HCT116 (cell line): ENCODE measurements around the gene GDF10.

Experiments used
- CEBPB ChIP-seq: IDR thresholded peaks from 2 replicates; pipeline ENCODE4 v1.6.1; 2012; ENCODE audit warnings: low read depth
- ELF1 ChIP-seq: IDR thresholded peaks from 2 replicates; pipeline ENCODE4 v1.6.1; 2012; ENCODE audit warnings: low read depth, borderline replicate concordance
- EZH2 ChIP-seq: fragments of 200-600 bp; sonication (generic); IDR thresholded peaks from 2 replicates; pipeline ENCODE4 v1.6.1; 2017; ENCODE audit warnings: antibody characterized with exemption, mixed run types
- MAX ChIP-seq: IDR thresholded peaks from 2 replicates; pipeline ENCODE4 v1.6.1; 2012
- POLR2A ChIP-seq: IDR thresholded peaks from 2 replicates; pipeline ENCODE4 v1.7.0; 2011; ENCODE audit warnings: borderline replicate concordance; ENCODE audit not compliant: insufficient read depth, insufficient read length; ENCODE audit errors: extremely low read depth
- POLR2AphosphoS5 ChIP-seq: IDR thresholded peaks from 2 replicates; pipeline ENCODE4 v1.6.1; 2011; ENCODE audit warnings: mild to moderate bottlenecking, low read depth, low read length, moderate library complexity
- RAD21 ChIP-seq: IDR thresholded peaks from 2 replicates; pipeline ENCODE4 v1.6.1; 2012; ENCODE audit warnings: low read depth, mild to moderate bottlenecking
- SIN3A ChIP-seq: IDR thresholded peaks from 2 replicates; pipeline ENCODE4 v1.6.1; 2012; ENCODE audit warnings: low read depth
- TCF7L2 ChIP-seq: IDR thresholded peaks from 2 replicates; pipeline ENCODE4 v1.7.0; 2011; ENCODE audit warnings: borderline replicate concordance, inconsistent platforms; ENCODE audit not compliant: insufficient read depth, insufficient read length; ENCODE audit errors: extremely low read depth
- ZBTB33 ChIP-seq: IDR thresholded peaks from 2 replicates; pipeline ENCODE4 v1.6.1; 2011; ENCODE audit warnings: mild to moderate bottlenecking, low read length, moderate library complexity; ENCODE audit not compliant: insufficient replicate concordance; ENCODE audit errors: extremely low read depth
- ZFX ChIP-seq: fragments of 450-650 bp; IDR thresholded peaks from 2 replicates; pipeline ENCODE4 v1.6.1; 2017
- ZNF274 ChIP-seq: fragments of 200-500 bp; sonication (Bioruptor generic); IDR thresholded peaks from 2 replicates; pipeline ENCODE4 v1.6.1; 2014; ENCODE audit warnings: mild to moderate bottlenecking, low read depth, low read length, inconsistent platforms
- TF ChIP-seq, protein P1 (sequence below), 3 experiments: fragments of 200-600 bp in 1 of 3; sonication (generic) in 1 of 3; IDR thresholded peaks in 2 of 3; conservative IDR thresholded peaks in 1 of 3; 2 replicates each; pipeline ENCODE4 v1.5.1; 2012 to 2017; ENCODE audit warnings: low read depth in 2 of 3, low read length in 2 of 3, antibody characterized with exemption in 1 of 3, borderline replicate concordance in 1 of 3, control low read depth in 1 of 3, mild to moderate bottlenecking in 1 of 3, mixed read lengths in 1 of 3, mixed run types in 1 of 3, moderate library complexity in 1 of 3; ENCODE audit not compliant: insufficient read depth in 1 of 3
- TF ChIP-seq, protein P2 (sequence below): IDR thresholded peaks from 2 replicates; pipeline ENCODE4 v1.6.1; 2012; ENCODE audit warnings: low read depth

DNA sequence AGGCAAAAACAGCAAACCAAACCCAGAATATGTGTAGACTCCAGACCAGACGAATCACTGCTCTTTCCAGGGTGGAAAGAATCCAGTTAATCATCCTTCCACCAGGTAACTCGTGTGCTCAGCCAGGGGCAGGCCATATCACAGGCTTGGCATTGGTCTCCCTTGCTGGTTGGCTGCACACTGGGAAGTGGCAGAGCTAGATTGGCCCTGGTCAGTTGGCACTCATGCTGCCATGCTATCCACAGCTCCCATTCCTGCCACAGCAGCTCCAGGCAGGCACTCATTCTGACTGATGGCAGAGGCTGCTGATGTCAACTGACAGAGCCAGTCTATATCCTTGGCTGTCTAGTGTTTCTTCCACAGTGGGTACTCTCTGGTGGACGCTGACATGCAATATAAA is 9.7 kb upstream of the GDF10 start:
- TF ChIP-seq, protein P1, sequence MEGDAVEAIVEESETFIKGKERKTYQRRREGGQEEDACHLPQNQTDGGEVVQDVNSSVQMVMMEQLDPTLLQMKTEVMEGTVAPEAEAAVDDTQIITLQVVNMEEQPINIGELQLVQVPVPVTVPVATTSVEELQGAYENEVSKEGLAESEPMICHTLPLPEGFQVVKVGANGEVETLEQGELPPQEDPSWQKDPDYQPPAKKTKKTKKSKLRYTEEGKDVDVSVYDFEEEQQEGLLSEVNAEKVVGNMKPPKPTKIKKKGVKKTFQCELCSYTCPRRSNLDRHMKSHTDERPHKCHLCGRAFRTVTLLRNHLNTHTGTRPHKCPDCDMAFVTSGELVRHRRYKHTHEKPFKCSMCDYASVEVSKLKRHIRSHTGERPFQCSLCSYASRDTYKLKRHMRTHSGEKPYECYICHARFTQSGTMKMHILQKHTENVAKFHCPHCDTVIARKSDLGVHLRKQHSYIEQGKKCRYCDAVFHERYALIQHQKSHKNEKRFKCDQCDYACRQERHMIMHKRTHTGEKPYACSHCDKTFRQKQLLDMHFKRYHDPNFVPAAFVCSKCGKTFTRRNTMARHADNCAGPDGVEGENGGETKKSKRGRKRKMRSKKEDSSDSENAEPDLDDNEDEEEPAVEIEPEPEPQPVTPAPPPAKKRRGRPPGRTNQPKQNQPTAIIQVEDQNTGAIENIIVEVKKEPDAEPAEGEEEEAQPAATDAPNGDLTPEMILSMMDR (IDR thresholded peaks at IDR 0.05 in 2 of 3, conservative IDR thresholded peaks at IDR 0.05 in 1 of 3; ENCODE audit: borderline replicate concordance in 1 of 3, insufficient read depth in 1 of 3, low read depth in 2 of 3, low read length in 2 of 3): no peak
- TF ChIP-seq, protein P2, sequence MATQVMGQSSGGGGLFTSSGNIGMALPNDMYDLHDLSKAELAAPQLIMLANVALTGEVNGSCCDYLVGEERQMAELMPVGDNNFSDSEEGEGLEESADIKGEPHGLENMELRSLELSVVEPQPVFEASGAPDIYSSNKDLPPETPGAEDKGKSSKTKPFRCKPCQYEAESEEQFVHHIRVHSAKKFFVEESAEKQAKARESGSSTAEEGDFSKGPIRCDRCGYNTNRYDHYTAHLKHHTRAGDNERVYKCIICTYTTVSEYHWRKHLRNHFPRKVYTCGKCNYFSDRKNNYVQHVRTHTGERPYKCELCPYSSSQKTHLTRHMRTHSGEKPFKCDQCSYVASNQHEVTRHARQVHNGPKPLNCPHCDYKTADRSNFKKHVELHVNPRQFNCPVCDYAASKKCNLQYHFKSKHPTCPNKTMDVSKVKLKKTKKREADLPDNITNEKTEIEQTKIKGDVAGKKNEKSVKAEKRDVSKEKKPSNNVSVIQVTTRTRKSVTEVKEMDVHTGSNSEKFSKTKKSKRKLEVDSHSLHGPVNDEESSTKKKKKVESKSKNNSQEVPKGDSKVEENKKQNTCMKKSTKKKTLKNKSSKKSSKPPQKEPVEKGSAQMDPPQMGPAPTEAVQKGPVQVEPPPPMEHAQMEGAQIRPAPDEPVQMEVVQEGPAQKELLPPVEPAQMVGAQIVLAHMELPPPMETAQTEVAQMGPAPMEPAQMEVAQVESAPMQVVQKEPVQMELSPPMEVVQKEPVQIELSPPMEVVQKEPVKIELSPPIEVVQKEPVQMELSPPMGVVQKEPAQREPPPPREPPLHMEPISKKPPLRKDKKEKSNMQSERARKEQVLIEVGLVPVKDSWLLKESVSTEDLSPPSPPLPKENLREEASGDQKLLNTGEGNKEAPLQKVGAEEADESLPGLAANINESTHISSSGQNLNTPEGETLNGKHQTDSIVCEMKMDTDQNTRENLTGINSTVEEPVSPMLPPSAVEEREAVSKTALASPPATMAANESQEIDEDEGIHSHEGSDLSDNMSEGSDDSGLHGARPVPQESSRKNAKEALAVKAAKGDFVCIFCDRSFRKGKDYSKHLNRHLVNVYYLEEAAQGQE: no peak
- TF ChIP-seq EZH2 (no peak), ZNF274 (no peak), TCF7L2 (no peak), POLR2A (no peak), RAD21 (no peak), ZBTB33 (no peak), MAX (no peak), ELF1 (no peak), SIN3A (no peak), ZFX (no peak), CEBPB (no peak), POLR2AphosphoS5 (no peak)
